Gastrocnemius medialis (tissue), 4 donors: ENCODE measurements around the gene GADD45B.
"Not testable (repeated sequence)": the region's sequence is repeated elsewhere in the genome, so short reads cannot be mapped to it uniquely, and the experiment has no call there.

Experiments
- CTCF ChIP-seq, 5 experiments: fragments of 450-650 bp in 3 of 5; fragments of 200-600 bp in 2 of 5; sonication (generic) in 2 of 5; IDR thresholded peaks in 4 of 5; conservative IDR thresholded peaks in 1 of 5; 1 replicate in 4 of 5; 2 replicates in 1 of 5; pipeline ENCODE4 v1.5.1; 2016 to 2019; ENCODE audit warnings: antibody characterized with exemption in 5 of 5, mild to moderate bottlenecking in 3 of 5, moderate library complexity in 3 of 5
- POLR2A ChIP-seq, 2 donors: fragments of 450-650 bp; IDR thresholded peaks; one replicate each; pipeline ENCODE4 v1.6.1; 2017; ENCODE audit warnings: antibody characterized with exemption in 2 of 2, mild to moderate bottlenecking in 2 of 2, moderate library complexity in 2 of 2

GRCh38 chr19:2493448-2493847 is 17.5 kb downstream of the GADD45B start:
- TF ChIP-seq POLR2A (IDR thresholded peaks at IDR 0.05); CTCF (IDR thresholded peaks at IDR 0.05 in 4 of 5, conservative IDR thresholded peaks at IDR 0.05 in 1 of 5): not testable (repeated sequence)
